A549 (cell line): ENCODE data around the gene RSPH6A.

Experiments used
- CTCF ChIP-seq: fragments of >200 bp; sonication (Bioruptor Twin); formaldehyde crosslinking; IDR thresholded peaks from 3 replicates; pipeline ENCODE4 v1.5.1; 2016
- JUN ChIP-seq, 2 experiments: fragments of >200 bp; sonication (Bioruptor Twin); formaldehyde crosslinking; IDR thresholded peaks; 2 replicates in 1 of 2; 3 replicates in 1 of 2; pipeline ENCODE4 v1.6.1; 2016 to 2017
- KDM5A ChIP-seq: fragments of 200-600 bp; sonication (generic); IDR thresholded peaks from 2 replicates; pipeline ENCODE4 v1.6.1; 2016; ENCODE audit warnings: antibody characterized with exemption, mild to moderate bottlenecking
- POLR2A ChIP-seq: IDR thresholded peaks from 2 replicates; pipeline ENCODE4 v1.6.1; 2012; ENCODE audit warnings: mild to moderate bottlenecking, low read length
- RNF2 ChIP-seq: fragments of 200-600 bp; sonication (generic); IDR thresholded peaks from 2 replicates; pipeline ENCODE4 v1.6.1; 2016; ENCODE audit warnings: low read depth, mild to moderate bottlenecking, antibody characterized with exemption, moderate library complexity, borderline replicate concordance

GRCh38 chr19:45817010-45817724 lies 2.1 kb upstream of the RSPH6A start:
- TF ChIP-seq JUN (IDR thresholded peaks at IDR 0.05) (no peak; a peak in 1 of 5 replicates), POLR2A (no peak), CTCF (peak; percentile 100), RNF2 (no peak), KDM5A (no peak)
